ENCODE results near the gene PLEKHA6. TPM values are rescaled to one million over a fixed set of nuclear protein-coding genes. Genes with fewer than 3 reads are reported as not detected.

The PLEKHA6 gene
- total and polyA plus RNA-seq, 3 donors from 2014 or later, result 5.9 to 14.7 (median 10.0) TPM

DNA sequence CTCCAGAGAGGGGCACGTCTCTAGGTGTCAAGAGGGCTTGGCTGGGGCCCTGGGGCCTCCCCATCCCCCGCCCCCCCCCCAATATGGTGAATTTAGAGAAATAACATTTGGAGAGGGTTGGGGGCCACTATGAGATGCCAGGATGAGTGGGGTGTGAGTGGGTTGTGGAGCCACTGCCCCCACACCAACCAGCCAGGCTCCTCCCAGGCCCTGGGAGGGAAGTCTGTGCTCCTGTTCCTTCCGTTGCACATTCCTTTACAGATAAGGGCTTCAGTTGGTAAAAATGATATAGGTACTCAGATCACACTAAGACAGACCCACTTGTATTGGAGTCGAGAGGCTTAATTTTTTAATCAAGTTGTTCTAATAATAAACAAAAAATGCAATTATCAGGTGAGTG, 585 bp upstream of the PLEKHA6 start:
- H3K27me3 ChIP-seq, result no peaks in the 10 kb centered on the region
- intact Hi-C loops (cut with DNase I; ENCODE audit: low total_unique reads), result loop anchor here (5.0 kb wide), 1 partner anchor 148 kb away; the partner anchor contains the start of gene GOLT1A
- peaks cover 20% of the 10 kb centered on the region for H3K4me1 ChIP-seq
- TF ChIP-seq, protein P1, sequence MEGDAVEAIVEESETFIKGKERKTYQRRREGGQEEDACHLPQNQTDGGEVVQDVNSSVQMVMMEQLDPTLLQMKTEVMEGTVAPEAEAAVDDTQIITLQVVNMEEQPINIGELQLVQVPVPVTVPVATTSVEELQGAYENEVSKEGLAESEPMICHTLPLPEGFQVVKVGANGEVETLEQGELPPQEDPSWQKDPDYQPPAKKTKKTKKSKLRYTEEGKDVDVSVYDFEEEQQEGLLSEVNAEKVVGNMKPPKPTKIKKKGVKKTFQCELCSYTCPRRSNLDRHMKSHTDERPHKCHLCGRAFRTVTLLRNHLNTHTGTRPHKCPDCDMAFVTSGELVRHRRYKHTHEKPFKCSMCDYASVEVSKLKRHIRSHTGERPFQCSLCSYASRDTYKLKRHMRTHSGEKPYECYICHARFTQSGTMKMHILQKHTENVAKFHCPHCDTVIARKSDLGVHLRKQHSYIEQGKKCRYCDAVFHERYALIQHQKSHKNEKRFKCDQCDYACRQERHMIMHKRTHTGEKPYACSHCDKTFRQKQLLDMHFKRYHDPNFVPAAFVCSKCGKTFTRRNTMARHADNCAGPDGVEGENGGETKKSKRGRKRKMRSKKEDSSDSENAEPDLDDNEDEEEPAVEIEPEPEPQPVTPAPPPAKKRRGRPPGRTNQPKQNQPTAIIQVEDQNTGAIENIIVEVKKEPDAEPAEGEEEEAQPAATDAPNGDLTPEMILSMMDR (IDR thresholded peaks at IDR 0.05), result no peak
- TF ChIP-seq POLR2A (IDR thresholded peaks at IDR 0.05), result no peak
- H3K27ac ChIP-seq, result no peak overlapping the region
- no peaks in the 10 kb centered on the region for H3K36me3 ChIP-seq (ENCODE audit: low read depth, missing control alignments)
- WGBS, 2 donors, result 56 to 60% methylated on average over 4 of the region's 4 CpGs
- no peak overlapping the region for H3K4me3 ChIP-seq
- no peaks in the 10 kb centered on the region for H3K9me3 ChIP-seq
- DNase-seq, result no peak

DNA sequence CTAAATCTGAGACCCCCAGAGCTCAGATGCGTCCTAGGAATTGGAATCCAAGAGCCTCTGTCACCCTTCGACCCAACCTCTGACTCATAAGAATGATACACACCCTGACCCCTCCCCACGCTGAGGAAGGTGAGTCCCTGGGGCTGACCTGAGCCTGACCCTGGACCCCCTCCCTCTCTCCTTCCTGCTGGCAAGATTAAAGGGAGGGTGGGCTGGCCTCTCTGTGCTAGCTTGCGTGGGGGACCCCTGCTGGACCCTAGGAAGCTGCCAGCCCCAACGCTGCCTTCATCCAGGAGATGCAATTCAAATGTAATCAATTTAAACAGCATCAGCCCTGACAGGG, 627 bp downstream of the PLEKHA6 start:
- no peak for DNase-seq
- no peak overlapping the region for H3K4me3 ChIP-seq
- no peak for TF ChIP-seq POLR2A (IDR thresholded peaks at IDR 0.05)
- TF ChIP-seq, protein P1 (IDR thresholded peaks at IDR 0.05), result no peak
- WGBS, 2 donors, result 68 to 69% methylated on average over 3 to 5 of the region's 5 CpGs
- intact Hi-C loops (cut with DNase I; ENCODE audit: low total_unique reads), result no loop called here
- no peaks in the 10 kb centered on the region for H3K36me3 ChIP-seq (ENCODE audit: low read depth, missing control alignments)
- H3K9me3 ChIP-seq, result no peaks in the 10 kb centered on the region
- H3K27me3 ChIP-seq, result no peaks in the 10 kb centered on the region
- H3K27ac ChIP-seq, result no peak overlapping the region
- peaks cover 20% of the 10 kb centered on the region for H3K4me1 ChIP-seq

DNA sequence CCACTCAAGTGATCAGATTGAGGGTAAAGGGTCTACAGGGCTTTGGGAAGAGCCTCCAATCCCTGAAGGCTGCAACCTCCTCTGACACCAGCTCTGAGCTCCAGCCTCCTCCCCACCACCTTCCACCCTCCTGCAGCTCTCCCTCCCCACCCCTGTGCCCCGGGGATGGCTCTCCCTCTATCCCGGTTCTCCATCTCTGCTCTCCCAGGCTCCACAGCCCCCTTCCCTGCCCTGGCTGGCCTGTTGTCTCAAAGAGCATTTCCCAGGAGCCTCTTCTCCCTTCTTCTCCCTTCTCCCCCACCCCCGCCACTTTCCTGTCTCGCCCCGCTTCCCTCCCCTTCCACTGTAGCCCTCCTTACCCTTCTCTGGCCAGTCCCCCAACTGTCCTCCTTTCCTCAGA, 1.1 kb downstream of the PLEKHA6 start:
- 63 to 70% methylated on average over 5 of the region's 5 CpGs for WGBS, 2 donors
- no peaks in the 10 kb centered on the region for H3K9me3 ChIP-seq
- intact Hi-C loops (cut with DNase I; ENCODE audit: low total_unique reads), result no loop called here
- H3K27me3 ChIP-seq, result no peaks in the 10 kb centered on the region
- no peak overlapping the region for H3K27ac ChIP-seq
- H3K4me3 ChIP-seq, result no peak overlapping the region
- TF ChIP-seq POLR2A (IDR thresholded peaks at IDR 0.05), result no peak
- TF ChIP-seq, protein P1 (IDR thresholded peaks at IDR 0.05), result no peak
- no peaks in the 10 kb centered on the region for H3K36me3 ChIP-seq (ENCODE audit: low read depth, missing control alignments)
- H3K4me1 ChIP-seq, result peaks cover 15% of the 10 kb centered on the region
- DNase-seq, result no peak

DNA sequence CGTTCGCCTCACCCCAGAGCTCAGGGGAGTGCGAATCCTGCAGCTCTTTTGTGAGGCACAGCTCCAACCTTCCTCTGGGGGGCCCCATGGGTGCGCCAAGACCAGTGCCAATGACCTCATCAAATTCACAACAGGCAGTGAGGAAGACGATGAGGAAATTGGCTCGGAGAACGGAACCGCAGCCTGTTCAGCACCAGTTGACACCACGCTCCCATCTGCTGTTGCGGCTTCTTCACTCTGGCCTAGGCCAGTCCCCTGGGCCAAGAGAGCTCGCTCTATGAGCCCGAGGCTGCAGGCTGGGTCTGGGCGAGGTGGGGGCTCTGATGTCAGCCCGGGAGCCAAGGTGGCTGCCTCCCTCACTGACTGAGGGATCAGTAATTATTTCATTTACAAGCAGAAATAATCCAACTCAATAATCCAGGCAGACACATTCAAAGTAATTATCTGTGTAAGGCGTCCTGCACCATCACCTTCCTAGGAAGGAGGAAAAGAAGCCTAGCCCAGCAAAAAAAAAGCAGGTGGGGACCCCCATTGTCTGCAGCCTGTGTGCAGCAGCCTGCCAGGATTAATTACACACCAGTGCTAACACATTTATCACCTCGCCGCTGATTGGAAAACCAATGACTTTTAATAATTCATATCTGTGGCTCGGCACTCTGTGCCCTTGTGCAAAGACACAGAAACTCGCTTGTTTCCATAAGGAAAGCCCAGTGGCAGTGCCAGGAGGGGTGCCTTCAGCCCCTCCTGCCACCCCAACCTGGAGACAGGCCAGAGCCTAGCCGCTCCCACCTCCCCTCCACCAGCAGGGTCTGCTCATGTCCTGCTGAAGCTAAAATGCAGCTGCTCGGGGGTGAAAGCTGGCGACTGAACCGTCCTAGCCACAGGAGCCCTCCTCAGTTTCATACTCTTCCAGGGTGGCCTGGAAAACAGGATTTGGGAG, 1.9 kb downstream of the PLEKHA6 start:
- H3K36me3 ChIP-seq (ENCODE audit: low read depth, missing control alignments), result no peaks in the 10 kb centered on the region
- WGBS, 2 donors, result 82 to 93% methylated on average over 15 to 23 of the region's 23 CpGs
- H3K9me3 ChIP-seq, result no peaks in the 10 kb centered on the region
- no peak overlapping the region for H3K4me3 ChIP-seq
- intact Hi-C loops (cut with DNase I; ENCODE audit: low total_unique reads), result no loop called here
- peaks cover 10% of the 10 kb centered on the region for H3K4me1 ChIP-seq
- no peak for DNase-seq
- H3K27me3 ChIP-seq, result no peaks in the 10 kb centered on the region
- no peak overlapping the region for H3K27ac ChIP-seq
- no peak for TF ChIP-seq POLR2A (IDR thresholded peaks at IDR 0.05)

DNA sequence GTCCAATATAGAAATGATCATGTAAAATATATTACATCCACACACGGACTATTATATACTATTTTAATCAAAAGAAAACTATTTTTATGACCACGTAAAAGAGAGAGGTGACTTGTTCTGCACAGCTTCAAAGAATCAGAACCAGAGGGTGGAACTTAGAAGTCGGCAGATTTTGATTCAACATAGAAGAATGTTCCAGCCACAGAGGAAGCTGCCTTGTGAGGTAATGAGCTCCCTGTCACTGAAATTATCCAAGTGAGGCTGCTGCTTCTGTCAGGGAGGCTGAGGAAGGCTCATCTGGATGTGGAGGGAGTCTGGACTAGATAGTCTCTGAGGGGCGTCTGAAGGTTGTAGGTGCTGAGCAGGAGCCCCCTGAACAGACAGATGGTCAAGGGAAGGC, 2.7 kb downstream of the PLEKHA6 start:
- Histone ChIP-seq H3K27ac (no peak overlapping the region), H3K4me3 (no peak overlapping the region), H3K4me1 (peaks cover 7% of the 10 kb centered on the region), H3K27me3 (no peaks in the 10 kb centered on the region), H3K9me3 (no peaks in the 10 kb centered on the region), H3K36me3 (ENCODE audit: low read depth, missing control alignments) (no peaks in the 10 kb centered on the region)
- DNase-seq, result no peak
- TF ChIP-seq, protein P1 (IDR thresholded peaks at IDR 0.05), result no peak
- no peak for TF ChIP-seq POLR2A (IDR thresholded peaks at IDR 0.05)
- 90 to 91% methylated on average over 4 of the region's 4 CpGs for WGBS, 2 donors
- intact Hi-C loops (cut with DNase I; ENCODE audit: low total_unique reads), result no loop called here

Data from testis (tissue), 3 donors.